Fibroblast of the aortic adventitia (primary cell): ENCODE results near the gene SMIM17. TPM values are rescaled to one million over a fixed set of nuclear protein-coding genes. Genes with fewer than 3 reads are reported as not detected.

Source experiments
- DNase-seq: peaks from one replicate; pipeline ENCODE4 v3.0.0-alpha.2; 2010; ENCODE audit warnings: low read depth
- H3K4me3 ChIP-seq: 2 replicates; pipeline ENCODE4 v1.5.1; 2011; ENCODE audit warnings: low read depth, mild to moderate bottlenecking, control low read depth, low read length, moderate library complexity
- total RNA-seq: library from RNA; depleted of rRNA; stranded (reverse); fragments of >200 nt; gene quantifications from 2 replicates; pipeline ENCODE4 v1.2.3, GENCODE V29; 2012; ENCODE audit warnings: low replicate concordance
- TF ChIP-seq, protein P1 (sequence below): IDR thresholded peaks from 2 replicates; pipeline ENCODE4 v1.5.1; 2011; ENCODE audit warnings: mild to moderate bottlenecking, low read length, control low read depth, inconsistent platforms; ENCODE audit not compliant: insufficient read depth

SMIM17 gene
- total RNA-seq, 1 donor: not detected

- TF ChIP-seq, protein P1, sequence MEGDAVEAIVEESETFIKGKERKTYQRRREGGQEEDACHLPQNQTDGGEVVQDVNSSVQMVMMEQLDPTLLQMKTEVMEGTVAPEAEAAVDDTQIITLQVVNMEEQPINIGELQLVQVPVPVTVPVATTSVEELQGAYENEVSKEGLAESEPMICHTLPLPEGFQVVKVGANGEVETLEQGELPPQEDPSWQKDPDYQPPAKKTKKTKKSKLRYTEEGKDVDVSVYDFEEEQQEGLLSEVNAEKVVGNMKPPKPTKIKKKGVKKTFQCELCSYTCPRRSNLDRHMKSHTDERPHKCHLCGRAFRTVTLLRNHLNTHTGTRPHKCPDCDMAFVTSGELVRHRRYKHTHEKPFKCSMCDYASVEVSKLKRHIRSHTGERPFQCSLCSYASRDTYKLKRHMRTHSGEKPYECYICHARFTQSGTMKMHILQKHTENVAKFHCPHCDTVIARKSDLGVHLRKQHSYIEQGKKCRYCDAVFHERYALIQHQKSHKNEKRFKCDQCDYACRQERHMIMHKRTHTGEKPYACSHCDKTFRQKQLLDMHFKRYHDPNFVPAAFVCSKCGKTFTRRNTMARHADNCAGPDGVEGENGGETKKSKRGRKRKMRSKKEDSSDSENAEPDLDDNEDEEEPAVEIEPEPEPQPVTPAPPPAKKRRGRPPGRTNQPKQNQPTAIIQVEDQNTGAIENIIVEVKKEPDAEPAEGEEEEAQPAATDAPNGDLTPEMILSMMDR: no peak
- H3K4me3 ChIP-seq: no peak overlapping the region
- no peak for DNase-seq
Observed at GRCh38 chr19:56619121-56619520, 23.8 kb upstream of the SMIM17 start.

GRCh38 chr19:56622374-56622773 is 20.6 kb upstream of the SMIM17 start:
- TF ChIP-seq, protein P1: no peak
- no peak overlapping the region for H3K4me3 ChIP-seq
- no peak for DNase-seq

- TF ChIP-seq, protein P1: no peak
- DNase-seq: no peak
- H3K4me3 ChIP-seq: no peak overlapping the region
Observed at GRCh38 chr19:56623006-56623405, 20.0 kb upstream of the SMIM17 start.

DNA sequence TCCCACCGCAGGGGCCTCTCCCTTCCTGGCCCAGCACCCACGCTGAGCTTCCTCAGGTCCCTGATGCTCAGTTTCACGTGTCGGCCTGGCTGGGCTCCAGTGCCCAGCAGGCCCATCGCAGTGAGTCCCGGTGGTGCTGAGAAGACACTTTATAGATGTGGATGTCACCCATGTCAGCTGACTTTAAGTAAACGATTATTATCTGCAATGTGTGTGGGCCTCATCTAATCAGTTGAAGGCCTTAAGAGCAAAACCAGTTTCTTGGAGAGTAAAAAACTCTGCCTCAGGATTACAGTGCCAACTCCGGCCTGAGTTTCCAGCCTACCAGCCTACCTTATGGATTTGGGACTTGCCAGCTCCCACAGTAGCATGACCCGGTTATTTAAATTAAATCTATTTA is 17.3 kb upstream of the SMIM17 start:
- H3K4me3 ChIP-seq: no peak overlapping the region
- TF ChIP-seq, protein P1: no peak
- DNase-seq: no peak

DNA sequence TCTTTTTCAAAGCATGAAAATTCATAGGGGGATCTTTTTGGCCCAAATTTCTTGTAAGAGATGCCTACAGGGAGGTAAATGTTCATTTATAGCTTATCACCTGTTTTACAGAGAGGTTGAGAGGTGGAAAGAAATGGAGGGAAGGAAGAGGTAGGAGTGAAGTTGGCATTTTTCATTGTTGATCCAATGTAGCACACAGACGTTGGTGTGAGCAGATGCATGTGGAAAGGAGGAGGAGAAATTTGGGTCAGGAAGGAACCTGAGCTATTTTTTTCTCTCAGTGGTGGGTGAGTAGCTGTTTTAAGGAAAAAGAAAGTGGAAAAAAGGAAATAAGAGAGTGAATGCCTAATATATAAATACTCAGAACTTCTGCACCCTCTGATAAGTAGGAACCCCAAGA is 9.9 kb upstream of the SMIM17 start:
- no peak for DNase-seq
- TF ChIP-seq, protein P1: no peak
- no peak overlapping the region for H3K4me3 ChIP-seq

GRCh38 chr19:56637976-56638555 is 4.9 kb upstream of the SMIM17 start:
- TF ChIP-seq, protein P1: no peak
- no peak overlapping the region for H3K4me3 ChIP-seq
- DNase-seq: peak; percentile 51

DNA sequence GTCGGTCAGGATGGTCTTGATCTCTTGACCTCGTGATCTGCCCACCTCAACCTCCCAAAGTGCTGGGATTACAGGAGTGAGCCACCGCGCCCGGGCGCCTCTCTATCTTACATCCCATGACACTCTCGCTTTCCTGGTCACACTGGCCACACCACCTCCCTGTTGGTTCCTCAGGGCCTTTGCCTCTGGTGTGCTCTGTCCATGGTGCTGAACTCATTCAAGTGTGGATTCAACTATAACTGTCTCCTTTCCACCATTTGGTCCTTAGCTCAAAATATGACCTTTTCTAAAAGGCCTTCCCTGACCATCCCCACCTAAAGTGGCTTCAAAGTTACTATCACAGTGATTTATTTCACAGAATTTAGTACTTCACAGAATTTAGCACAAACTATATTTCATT is 3.7 kb upstream of the SMIM17 start:
- TF ChIP-seq, protein P1: no peak
- peak; percentile 1 for DNase-seq
- H3K4me3 ChIP-seq: no peak overlapping the region
